ENCODE data around the gene KLB. TPM values are rescaled to one million over a fixed set of nuclear protein-coding genes. Genes with fewer than 3 reads are reported as not detected.

KLB gene
- total RNA-seq, 1 experiment from 2014 or later: not detected

DNA sequence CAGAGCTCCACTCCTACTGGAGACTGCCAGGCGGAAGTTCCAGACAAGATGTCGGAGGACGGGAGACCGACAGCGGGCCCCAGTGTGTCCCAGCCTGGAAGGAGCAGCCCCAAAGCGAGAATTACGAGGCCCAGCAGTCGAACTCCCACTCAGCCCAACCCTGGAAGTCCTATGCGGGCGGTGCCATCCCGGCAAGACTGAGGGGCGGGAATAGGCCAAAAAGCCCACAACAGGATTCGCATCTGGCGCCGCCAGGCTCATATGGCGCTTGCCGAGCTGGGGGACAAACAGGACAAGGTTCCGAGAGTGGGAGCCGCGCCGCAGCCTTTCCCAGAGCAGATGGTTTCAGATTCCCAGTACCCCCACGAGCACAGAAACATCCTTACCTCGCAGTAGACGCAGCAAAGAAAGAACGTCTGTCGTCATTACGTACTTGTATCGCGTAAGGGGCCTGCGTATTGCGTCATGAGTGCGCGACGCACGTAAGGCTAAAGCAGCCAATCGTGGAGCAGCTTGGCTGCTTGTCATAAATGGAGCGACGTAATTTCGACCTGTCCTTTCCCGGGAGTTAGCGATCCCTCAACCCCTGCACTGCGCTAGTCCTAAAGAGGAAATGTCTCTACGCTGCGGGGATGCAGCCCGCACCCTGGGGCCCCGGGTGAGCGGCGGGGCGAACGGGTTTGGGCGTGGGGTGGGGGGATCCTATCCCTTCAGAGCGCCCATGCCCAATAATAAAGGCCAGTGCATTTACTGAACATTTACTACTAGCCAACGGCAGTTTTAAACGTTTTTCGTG is 52.0 kb downstream of the KLB start, which contains the start of the genes LIAS and RPL9:
TSS of gene LIAS (plus strand) at position 552 of the 796 bp plus-strand sequence. CDS start at position 614, 62 bp downstream.
TSS of gene RPL9 (minus strand) at position 418 of the 796 bp plus-strand sequence. CDS start 483 bp downstream, outside the sequence.
- no peaks in the 10 kb centered on the region for H3K9me2 ChIP-seq (replicated peaks; ENCODE audit: insufficient read depth, low read length)
- H3K79me2 ChIP-seq (ENCODE audit: low read length): peaks cover 43% of the 10 kb centered on the region
- H3K36me3 ChIP-seq (ENCODE audit: insufficient read depth, low read length): peaks cover 55% of the 10 kb centered on the region

GRCh38 chr4:39464886-39465501 is 58.3 kb downstream of the KLB start:
- Histone ChIP-seq H3K27ac (ENCODE audit: low read length) (no peak overlapping the region), H3K9ac (ENCODE audit: low read length) (no peak overlapping the region), H3K4me2 (ENCODE audit: low read depth, low read length, poor library complexity, severe bottlenecking) (no peak overlapping the region), H3K36me3 (ENCODE audit: insufficient read depth, low read length) (peaks cover 34% of the 10 kb centered on the region), H3K9me3 (ENCODE audit: low read length) (no peaks in the 10 kb centered on the region), H3K4me1 (ENCODE audit: low read length) (peaks cover 21% of the 10 kb centered on the region), H3K27me3 (ENCODE audit: low read length) (no peaks in the 10 kb centered on the region), H3K9me2 (replicated peaks; ENCODE audit: insufficient read depth, low read length) (no peaks in the 10 kb centered on the region), H3K79me2 (ENCODE audit: low read length) (peaks cover 12% of the 10 kb centered on the region), H4K20me1 (ENCODE audit: insufficient read depth, low read depth, low read length) (no peaks in the 10 kb centered on the region), H3K4me3 (ENCODE audit: low read length) (no peak overlapping the region), H2AFZ (ENCODE audit: low read length) (peak overlapping the region; percentile 73; the same call in 1 of the 2 replicates)
- DNase-seq: peak; percentile 73

More for the DNA sequence above, 52.0 kb downstream of the KLB start, which contains the start of the genes LIAS and RPL9:
- Histone ChIP-seq H4K20me1 (ENCODE audit: insufficient read depth, low read depth, low read length) (peaks cover 38% of the 10 kb centered on the region), H3K9me3 (ENCODE audit: low read length) (no peaks in the 10 kb centered on the region), H3K4me3 (ENCODE audit: low read length) (peak within 1 kb of the TSS; percentile 95), H2AFZ (ENCODE audit: low read length) (peak within 1 kb of the TSS; percentile 47; the same call in 1 of the 2 replicates), H3K9ac (ENCODE audit: low read length) (peak within 1 kb of the TSS; percentile 84), H3K4me1 (ENCODE audit: low read length) (peaks cover 38% of the 10 kb centered on the region), H3K27me3 (ENCODE audit: low read length) (no peaks in the 10 kb centered on the region), H3K4me2 (ENCODE audit: low read depth, low read length, poor library complexity, severe bottlenecking) (peak within 1 kb of the TSS; percentile 94), H3K27ac (ENCODE audit: low read length) (peak within 1 kb of the TSS; percentile 84)
- DNase-seq: peak; percentile 99

DNA sequence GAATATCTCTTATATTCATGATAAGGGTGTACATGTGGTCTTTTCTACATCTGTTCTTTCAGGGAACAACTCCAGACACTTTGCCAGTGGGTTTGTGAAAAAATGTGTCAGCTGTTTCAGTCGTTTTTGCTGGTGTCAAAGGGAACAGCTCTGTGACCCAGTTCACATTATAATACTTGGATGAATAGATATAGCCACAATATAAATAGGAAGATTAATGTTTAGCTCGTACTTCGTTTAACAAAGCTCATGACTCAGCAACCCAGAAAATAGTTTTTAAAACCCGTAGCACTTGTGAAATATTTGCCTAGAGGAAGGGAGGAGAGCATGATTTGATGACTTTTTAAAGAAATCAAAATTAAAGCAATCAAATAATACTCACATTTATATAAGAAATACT is 60.0 kb downstream of the KLB start:
- H3K9ac ChIP-seq (ENCODE audit: low read length): no peak overlapping the region
- H3K4me1 ChIP-seq (ENCODE audit: low read length): peaks cover 17% of the 10 kb centered on the region
- H3K4me2 ChIP-seq (ENCODE audit: low read depth, low read length, poor library complexity, severe bottlenecking): no peak overlapping the region
- DNase-seq: no peak
- no peak overlapping the region for H2AFZ ChIP-seq (ENCODE audit: low read length)
- no peaks in the 10 kb centered on the region for H3K9me2 ChIP-seq (replicated peaks; ENCODE audit: insufficient read depth, low read length)
- H3K27me3 ChIP-seq (ENCODE audit: low read length): no peaks in the 10 kb centered on the region
- peaks cover 43% of the 10 kb centered on the region for H3K36me3 ChIP-seq (ENCODE audit: insufficient read depth, low read length)
- no peak overlapping the region for H3K27ac ChIP-seq (ENCODE audit: low read length)
- H3K79me2 ChIP-seq (ENCODE audit: low read length): no peaks in the 10 kb centered on the region
- no peaks in the 10 kb centered on the region for H3K9me3 ChIP-seq (ENCODE audit: low read length)
- no peaks in the 10 kb centered on the region for H4K20me1 ChIP-seq (ENCODE audit: insufficient read depth, low read depth, low read length)
- no peak overlapping the region for H3K4me3 ChIP-seq (ENCODE audit: low read length)

DNA sequence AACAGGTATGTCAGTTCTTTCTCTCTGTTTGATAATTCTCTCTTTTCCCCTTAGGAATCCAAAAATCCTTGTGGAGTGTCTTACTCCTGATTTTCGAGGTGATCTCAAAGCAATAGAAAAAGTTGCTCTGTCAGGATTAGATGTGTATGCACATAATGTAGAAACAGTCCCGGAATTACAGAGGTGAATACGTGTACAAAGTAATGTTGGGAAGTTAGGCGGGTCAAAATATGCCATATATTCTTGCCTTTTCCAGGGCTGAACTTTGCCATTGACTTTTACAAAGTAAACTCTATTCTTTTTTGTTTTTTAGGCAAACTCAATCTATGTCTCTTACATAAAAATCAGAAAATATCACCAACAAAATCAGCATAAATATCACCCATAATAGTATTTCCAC is 60.7 kb downstream of the KLB start:
- Histone ChIP-seq H3K27ac (ENCODE audit: low read length) (no peak overlapping the region), H3K4me1 (ENCODE audit: low read length) (peaks cover 17% of the 10 kb centered on the region), H3K36me3 (ENCODE audit: insufficient read depth, low read length) (peaks cover 44% of the 10 kb centered on the region), H3K4me2 (ENCODE audit: low read depth, low read length, poor library complexity, severe bottlenecking) (no peak overlapping the region), H3K27me3 (ENCODE audit: low read length) (no peaks in the 10 kb centered on the region), H3K9me3 (ENCODE audit: low read length) (no peaks in the 10 kb centered on the region), H3K9me2 (replicated peaks; ENCODE audit: insufficient read depth, low read length) (no peaks in the 10 kb centered on the region), H3K4me3 (ENCODE audit: low read length) (no peak overlapping the region), H2AFZ (ENCODE audit: low read length) (no peak overlapping the region), H4K20me1 (ENCODE audit: insufficient read depth, low read depth, low read length) (no peaks in the 10 kb centered on the region), H3K79me2 (ENCODE audit: low read length) (no peaks in the 10 kb centered on the region), H3K9ac (ENCODE audit: low read length) (no peak overlapping the region)
- DNase-seq: no peak

DNA sequence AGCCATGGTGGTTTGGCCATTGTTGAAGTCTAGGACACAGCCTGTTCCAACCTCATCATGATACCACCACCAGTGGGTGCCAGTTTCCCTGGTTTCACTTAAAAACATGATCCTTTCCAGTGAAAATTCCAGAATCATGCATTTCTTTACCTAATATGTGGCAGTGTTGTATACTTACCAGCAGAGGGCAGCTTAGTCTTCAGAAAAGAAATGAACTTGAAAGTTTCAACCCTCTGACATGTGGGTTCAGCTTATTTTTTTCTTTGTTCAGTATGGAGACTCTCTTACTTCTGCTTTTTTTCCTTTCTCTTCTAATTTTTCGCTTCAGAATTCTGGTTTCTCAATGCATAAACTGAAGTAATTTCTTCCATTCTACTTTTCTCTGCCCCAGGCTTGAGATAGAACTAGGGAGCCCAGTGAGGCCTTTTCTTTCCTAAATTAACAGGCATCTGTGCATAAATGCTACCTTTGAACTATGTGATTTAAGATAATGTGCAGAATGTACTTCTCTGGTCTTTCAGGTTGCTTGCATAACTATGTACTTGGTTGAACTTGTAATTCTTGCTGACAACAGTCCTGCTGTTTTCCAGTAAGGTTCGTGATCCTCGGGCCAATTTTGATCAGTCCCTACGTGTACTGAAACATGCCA is 62.8 kb downstream of the KLB start:
- Histone ChIP-seq H3K4me1 (ENCODE audit: low read length) (peaks cover 13% of the 10 kb centered on the region), H3K27me3 (ENCODE audit: low read length) (no peaks in the 10 kb centered on the region), H4K20me1 (ENCODE audit: insufficient read depth, low read depth, low read length) (no peaks in the 10 kb centered on the region), H3K36me3 (ENCODE audit: insufficient read depth, low read length) (peaks cover 38% of the 10 kb centered on the region), H3K4me3 (ENCODE audit: low read length) (no peak overlapping the region), H3K79me2 (ENCODE audit: low read length) (no peaks in the 10 kb centered on the region), H2AFZ (ENCODE audit: low read length) (peak overlapping the region; percentile 16; the same call in 1 of the 2 replicates), H3K9me2 (replicated peaks; ENCODE audit: insufficient read depth, low read length) (no peaks in the 10 kb centered on the region), H3K9ac (ENCODE audit: low read length) (peak overlapping the region; percentile 36), H3K9me3 (ENCODE audit: low read length) (no peaks in the 10 kb centered on the region), H3K4me2 (ENCODE audit: low read depth, low read length, poor library complexity, severe bottlenecking) (peak overlapping the region; percentile 37), H3K27ac (ENCODE audit: low read length) (peak overlapping the region; percentile 57)
- DNase-seq: peak; percentile 90

DNA sequence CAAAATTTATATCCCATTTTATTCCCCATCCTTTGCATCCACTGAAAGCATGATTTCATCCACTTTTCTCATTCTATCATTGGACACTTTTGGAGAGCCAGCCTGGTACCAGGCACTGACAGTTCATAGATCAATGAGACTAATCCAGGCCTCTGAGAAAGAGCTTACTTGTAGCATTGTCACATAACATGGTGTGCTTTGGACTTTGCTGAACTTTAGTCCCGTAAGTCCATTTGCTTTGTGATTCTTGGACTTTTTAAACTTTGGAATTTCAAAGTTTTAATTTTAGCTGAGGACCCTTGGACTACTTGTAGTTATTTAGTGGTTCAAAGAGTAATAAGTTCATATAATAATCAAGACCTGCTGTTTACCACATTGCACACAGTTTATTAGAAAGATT is 63.7 kb downstream of the KLB start:
- peaks cover 29% of the 10 kb centered on the region for H3K36me3 ChIP-seq (ENCODE audit: insufficient read depth, low read length)
- no peak overlapping the region for H2AFZ ChIP-seq (ENCODE audit: low read length)
- H3K27ac ChIP-seq (ENCODE audit: low read length): no peak overlapping the region
- no peaks in the 10 kb centered on the region for H3K79me2 ChIP-seq (ENCODE audit: low read length)
- H3K9me3 ChIP-seq (ENCODE audit: low read length): no peaks in the 10 kb centered on the region
- H3K4me3 ChIP-seq (ENCODE audit: low read length): no peak overlapping the region
- no peaks in the 10 kb centered on the region for H3K27me3 ChIP-seq (ENCODE audit: low read length)
- no peaks in the 10 kb centered on the region for H4K20me1 ChIP-seq (ENCODE audit: insufficient read depth, low read depth, low read length)
- peaks cover 6% of the 10 kb centered on the region for H3K4me1 ChIP-seq (ENCODE audit: low read length)
- no peak for DNase-seq
- H3K4me2 ChIP-seq (ENCODE audit: low read depth, low read length, poor library complexity, severe bottlenecking): no peak overlapping the region
- H3K9me2 ChIP-seq (replicated peaks; ENCODE audit: insufficient read depth, low read length): no peaks in the 10 kb centered on the region
- H3K9ac ChIP-seq (ENCODE audit: low read length): no peak overlapping the region

- H3K4me3 ChIP-seq (ENCODE audit: low read length): no peak overlapping the region
- no peaks in the 10 kb centered on the region for H3K9me2 ChIP-seq (replicated peaks; ENCODE audit: insufficient read depth, low read length)
- peaks cover 6% of the 10 kb centered on the region for H3K4me1 ChIP-seq (ENCODE audit: low read length)
- H3K9ac ChIP-seq (ENCODE audit: low read length): no peak overlapping the region
- no peak for DNase-seq
- no peak overlapping the region for H2AFZ ChIP-seq (ENCODE audit: low read length)
- H3K36me3 ChIP-seq (ENCODE audit: insufficient read depth, low read length): peaks cover 23% of the 10 kb centered on the region
- H3K4me2 ChIP-seq (ENCODE audit: low read depth, low read length, poor library complexity, severe bottlenecking): no peak overlapping the region
- H3K9me3 ChIP-seq (ENCODE audit: low read length): no peaks in the 10 kb centered on the region
- no peaks in the 10 kb centered on the region for H3K27me3 ChIP-seq (ENCODE audit: low read length)
- no peaks in the 10 kb centered on the region for H4K20me1 ChIP-seq (ENCODE audit: insufficient read depth, low read depth, low read length)
- no peak overlapping the region for H3K27ac ChIP-seq (ENCODE audit: low read length)
- no peaks in the 10 kb centered on the region for H3K79me2 ChIP-seq (ENCODE audit: low read length)
Measured at GRCh38 chr4:39472396-39472795, 65.7 kb downstream of the KLB start.

All from Karpas-422 (cell line).